ENCODE results near the gene MITF. TPM values are rescaled to one million over a fixed set of nuclear protein-coding genes. Genes with fewer than 3 reads are reported as not detected.

The MITF gene
- total RNA-seq, 1 experiment from 2014 or later: 1.9 TPM

DNA sequence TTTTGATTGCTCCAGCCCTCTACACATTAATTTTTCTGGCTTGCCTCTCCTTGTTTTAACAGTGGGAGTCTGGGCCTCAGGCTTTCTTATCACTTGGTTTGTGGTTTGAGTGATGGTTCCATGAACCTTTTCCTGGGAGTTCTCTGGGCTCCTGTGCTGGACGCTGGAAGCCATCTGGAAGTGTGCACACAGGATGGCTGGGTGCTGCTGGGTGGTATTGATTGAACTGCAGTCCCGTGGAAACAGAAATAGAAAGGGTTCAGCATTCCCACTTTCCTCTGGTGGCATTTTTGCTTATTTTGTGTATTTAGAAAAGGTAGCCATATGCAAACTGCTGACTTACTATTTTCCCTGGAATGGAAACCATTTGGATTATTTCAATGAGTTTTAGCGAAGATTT is 25.6 kb downstream of the MITF start (continued):
- TF ChIP-seq, protein P1, sequence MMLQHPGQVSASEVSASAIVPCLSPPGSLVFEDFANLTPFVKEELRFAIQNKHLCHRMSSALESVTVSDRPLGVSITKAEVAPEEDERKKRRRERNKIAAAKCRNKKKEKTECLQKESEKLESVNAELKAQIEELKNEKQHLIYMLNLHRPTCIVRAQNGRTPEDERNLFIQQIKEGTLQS (IDR thresholded peaks at IDR 0.05): no peak
- TF ChIP-seq, protein P2, sequence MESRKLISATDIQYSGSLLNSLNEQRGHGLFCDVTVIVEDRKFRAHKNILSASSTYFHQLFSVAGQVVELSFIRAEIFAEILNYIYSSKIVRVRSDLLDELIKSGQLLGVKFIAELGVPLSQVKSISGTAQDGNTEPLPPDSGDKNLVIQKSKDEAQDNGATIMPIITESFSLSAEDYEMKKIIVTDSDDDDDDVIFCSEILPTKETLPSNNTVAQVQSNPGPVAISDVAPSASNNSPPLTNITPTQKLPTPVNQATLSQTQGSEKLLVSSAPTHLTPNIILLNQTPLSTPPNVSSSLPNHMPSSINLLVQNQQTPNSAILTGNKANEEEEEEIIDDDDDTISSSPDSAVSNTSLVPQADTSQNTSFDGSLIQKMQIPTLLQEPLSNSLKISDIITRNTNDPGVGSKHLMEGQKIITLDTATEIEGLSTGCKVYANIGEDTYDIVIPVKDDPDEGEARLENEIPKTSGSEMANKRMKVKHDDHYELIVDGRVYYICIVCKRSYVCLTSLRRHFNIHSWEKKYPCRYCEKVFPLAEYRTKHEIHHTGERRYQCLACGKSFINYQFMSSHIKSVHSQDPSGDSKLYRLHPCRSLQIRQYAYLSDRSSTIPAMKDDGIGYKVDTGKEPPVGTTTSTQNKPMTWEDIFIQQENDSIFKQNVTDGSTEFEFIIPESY (IDR thresholded peaks at IDR 0.05; ENCODE audit: extremely low read depth, insufficient replicate concordance, low read length): no peak
- no peak for TF ChIP-seq SRF (IDR thresholded peaks at IDR 0.05; ENCODE audit: low read depth)
- no peak for TF ChIP-seq CBX3 (IDR thresholded peaks at IDR 0.05; ENCODE audit: low read depth)

DNA sequence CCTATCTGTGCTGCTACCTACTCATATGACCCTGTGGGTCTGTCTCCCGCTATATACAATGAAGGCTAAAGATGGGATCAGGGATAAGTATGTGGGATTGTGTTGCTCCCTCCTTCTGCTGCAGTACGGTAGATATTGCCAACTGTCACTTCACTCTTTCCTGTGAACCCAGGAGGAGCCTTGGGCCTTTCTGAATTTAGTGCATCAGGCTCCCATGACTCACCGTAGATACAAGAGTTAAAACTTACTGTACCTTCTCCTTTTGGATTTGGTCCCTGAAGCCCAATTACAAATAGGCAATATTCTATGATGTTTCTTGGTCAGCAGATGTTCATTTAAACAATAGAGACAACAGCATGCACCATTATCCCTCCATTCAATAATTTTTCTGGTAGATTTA is 27.4 kb downstream of the MITF start:
- Histone ChIP-seq H4K20me1 (ENCODE audit: insufficient read depth) (no peaks in the 10 kb centered on the region), H3K79me2 (ENCODE audit: insufficient read depth, low read length) (no peaks in the 10 kb centered on the region), H3K27ac (ENCODE audit: low read depth, low read length) (no peak overlapping the region), H2AFZ (ENCODE audit: low read depth, low read length, poor library complexity, severe bottlenecking) (no peak overlapping the region), H3K9ac (ENCODE audit: low read length) (no peak overlapping the region), H3K9me2 (ENCODE audit: insufficient read depth) (no peaks in the 10 kb centered on the region), H3K27me3 (ENCODE audit: insufficient read depth, low read length) (no peaks in the 10 kb centered on the region), H3K4me3 (replicated peaks in 1 of 2; ENCODE audit: low read depth in 1 of 2, low read length in 2 of 2) (no peak overlapping the region), H3K36me3 (ENCODE audit: control insufficient read depth in 1 of 2, insufficient read depth in 2 of 2, low read length in 2 of 2) (no peaks in the 10 kb centered on the region), H3K9me3 (ENCODE audit: control insufficient read depth in 1 of 2, insufficient read depth in 1 of 2, low read depth in 1 of 2, low read length in 2 of 2) (no peaks in the 10 kb centered on the region), H3K4me2 (ENCODE audit: low read length) (no peak overlapping the region), H3K4me1 (ENCODE audit: control insufficient read depth in 1 of 2, insufficient read depth in 2 of 2, low read length in 2 of 2) (peaks cover 0 to 4% of the 10 kb centered on the region in 2 experiments; a peak in 1 of 4 replicates)
- BruUV-seq (replicated peaks): no TSS peak
- TF ChIP-seq EGR1 (IDR thresholded peaks at IDR 0.05; ENCODE audit: low read depth) (no peak), SP1 (IDR thresholded peaks at IDR 0.05; ENCODE audit: low read depth) (no peak), CEBPB (IDR thresholded peaks at IDR 0.05; ENCODE audit: low read depth) (no peak), ELF1 (IDR thresholded peaks at IDR 0.05; ENCODE audit: borderline replicate concordance, low read depth) (no peak), FOSL1 (IDR thresholded peaks at IDR 0.05; ENCODE audit: low read depth) (no peak), POLR2AphosphoS5 (IDR thresholded peaks at IDR 0.05; ENCODE audit: low read depth, low read length) (no peak), EZH2 (IDR thresholded peaks at IDR 0.05) (no peak), JUND (IDR thresholded peaks at IDR 0.05) (no peak), YY1 (IDR thresholded peaks at IDR 0.05; ENCODE audit: extremely low read depth, insufficient replicate concordance, low read depth, low read length) (no peak), TCF7L2 (IDR thresholded peaks at IDR 0.05; ENCODE audit: borderline replicate concordance, extremely low read depth, insufficient read depth, insufficient read length) (no peak), SIN3A (IDR thresholded peaks at IDR 0.05; ENCODE audit: low read depth) (no peak), EZH2phosphoT487 (IDR thresholded peaks at IDR 0.05; ENCODE audit: borderline replicate concordance) (no peak)
- TF ChIP-seq, protein P3, sequence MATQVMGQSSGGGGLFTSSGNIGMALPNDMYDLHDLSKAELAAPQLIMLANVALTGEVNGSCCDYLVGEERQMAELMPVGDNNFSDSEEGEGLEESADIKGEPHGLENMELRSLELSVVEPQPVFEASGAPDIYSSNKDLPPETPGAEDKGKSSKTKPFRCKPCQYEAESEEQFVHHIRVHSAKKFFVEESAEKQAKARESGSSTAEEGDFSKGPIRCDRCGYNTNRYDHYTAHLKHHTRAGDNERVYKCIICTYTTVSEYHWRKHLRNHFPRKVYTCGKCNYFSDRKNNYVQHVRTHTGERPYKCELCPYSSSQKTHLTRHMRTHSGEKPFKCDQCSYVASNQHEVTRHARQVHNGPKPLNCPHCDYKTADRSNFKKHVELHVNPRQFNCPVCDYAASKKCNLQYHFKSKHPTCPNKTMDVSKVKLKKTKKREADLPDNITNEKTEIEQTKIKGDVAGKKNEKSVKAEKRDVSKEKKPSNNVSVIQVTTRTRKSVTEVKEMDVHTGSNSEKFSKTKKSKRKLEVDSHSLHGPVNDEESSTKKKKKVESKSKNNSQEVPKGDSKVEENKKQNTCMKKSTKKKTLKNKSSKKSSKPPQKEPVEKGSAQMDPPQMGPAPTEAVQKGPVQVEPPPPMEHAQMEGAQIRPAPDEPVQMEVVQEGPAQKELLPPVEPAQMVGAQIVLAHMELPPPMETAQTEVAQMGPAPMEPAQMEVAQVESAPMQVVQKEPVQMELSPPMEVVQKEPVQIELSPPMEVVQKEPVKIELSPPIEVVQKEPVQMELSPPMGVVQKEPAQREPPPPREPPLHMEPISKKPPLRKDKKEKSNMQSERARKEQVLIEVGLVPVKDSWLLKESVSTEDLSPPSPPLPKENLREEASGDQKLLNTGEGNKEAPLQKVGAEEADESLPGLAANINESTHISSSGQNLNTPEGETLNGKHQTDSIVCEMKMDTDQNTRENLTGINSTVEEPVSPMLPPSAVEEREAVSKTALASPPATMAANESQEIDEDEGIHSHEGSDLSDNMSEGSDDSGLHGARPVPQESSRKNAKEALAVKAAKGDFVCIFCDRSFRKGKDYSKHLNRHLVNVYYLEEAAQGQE (IDR thresholded peaks at IDR 0.05; ENCODE audit: low read depth): no peak
- TF ChIP-seq, protein P4, sequence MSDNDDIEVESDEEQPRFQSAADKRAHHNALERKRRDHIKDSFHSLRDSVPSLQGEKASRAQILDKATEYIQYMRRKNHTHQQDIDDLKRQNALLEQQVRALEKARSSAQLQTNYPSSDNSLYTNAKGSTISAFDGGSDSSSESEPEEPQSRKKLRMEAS (IDR thresholded peaks at IDR 0.05): no peak
- TF ChIP-seq, protein P1 (IDR thresholded peaks at IDR 0.05): no peak
- ChIA-PET CTCF (no interaction called here), POLR2A (no interaction called here), RAD21 (ENCODE audit: low non-redundant PET in 1 of 2, low total read pairs in 2 of 2, uncharacterized antibody in 2 of 2, unreplicated experiment in 2 of 2) (no interaction called here)
- DNase-seq (ENCODE audit: low read depth, low spot score) (no peak), ATAC-seq (no peak)
- intact Hi-C loops (cut with micrococcal nuclease): no loop called here

Data from HCT116 (cell line).